OCI-LY7 (cell line): ENCODE results near the gene NFATC3.

ENCODE experiments used
- EZH2phosphoT487 ChIP-seq: fragments of 200-600 bp; sonication (generic); IDR thresholded peaks from 2 replicates; pipeline ENCODE4 v1.6.1; 2018; ENCODE audit warnings: low read depth, borderline replicate concordance, mild to moderate bottlenecking, mixed run types, antibody characterized with exemption, low read length, moderate library complexity, mixed read lengths
- TF ChIP-seq, protein P1 (sequence below): fragments of 200-600 bp; sonication (generic); conservative IDR thresholded peaks from 2 replicates; pipeline ENCODE4 v1.5.1; 2014; ENCODE audit warnings: mild to moderate bottlenecking, antibody characterized with exemption, low read length, moderate library complexity, mixed read lengths

DNA sequence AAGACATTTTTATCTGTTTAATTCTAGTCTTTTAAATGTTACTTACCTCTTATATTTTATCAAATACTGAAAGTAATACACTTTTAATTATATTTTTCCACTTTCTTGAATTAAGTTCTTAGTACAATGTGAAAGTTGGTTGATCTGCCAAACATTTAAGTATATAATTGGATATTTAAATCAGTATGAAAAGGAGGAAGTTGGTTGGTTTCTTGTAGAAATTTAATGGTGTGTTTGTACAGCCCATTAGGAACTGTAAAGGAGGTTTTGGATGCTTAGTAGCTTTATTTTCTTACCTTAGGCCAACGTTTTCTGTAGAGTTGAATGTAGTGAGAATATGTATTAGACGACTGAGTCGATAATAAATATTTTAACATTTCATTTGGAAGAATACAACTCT is 5.4 kb downstream of the NFATC3 start:
- TF ChIP-seq, protein P1, sequence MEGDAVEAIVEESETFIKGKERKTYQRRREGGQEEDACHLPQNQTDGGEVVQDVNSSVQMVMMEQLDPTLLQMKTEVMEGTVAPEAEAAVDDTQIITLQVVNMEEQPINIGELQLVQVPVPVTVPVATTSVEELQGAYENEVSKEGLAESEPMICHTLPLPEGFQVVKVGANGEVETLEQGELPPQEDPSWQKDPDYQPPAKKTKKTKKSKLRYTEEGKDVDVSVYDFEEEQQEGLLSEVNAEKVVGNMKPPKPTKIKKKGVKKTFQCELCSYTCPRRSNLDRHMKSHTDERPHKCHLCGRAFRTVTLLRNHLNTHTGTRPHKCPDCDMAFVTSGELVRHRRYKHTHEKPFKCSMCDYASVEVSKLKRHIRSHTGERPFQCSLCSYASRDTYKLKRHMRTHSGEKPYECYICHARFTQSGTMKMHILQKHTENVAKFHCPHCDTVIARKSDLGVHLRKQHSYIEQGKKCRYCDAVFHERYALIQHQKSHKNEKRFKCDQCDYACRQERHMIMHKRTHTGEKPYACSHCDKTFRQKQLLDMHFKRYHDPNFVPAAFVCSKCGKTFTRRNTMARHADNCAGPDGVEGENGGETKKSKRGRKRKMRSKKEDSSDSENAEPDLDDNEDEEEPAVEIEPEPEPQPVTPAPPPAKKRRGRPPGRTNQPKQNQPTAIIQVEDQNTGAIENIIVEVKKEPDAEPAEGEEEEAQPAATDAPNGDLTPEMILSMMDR: no peak
- TF ChIP-seq EZH2phosphoT487: no peak
